ENCODE data around the gene SLC1A2.

The SLC1A2 gene

DNA sequence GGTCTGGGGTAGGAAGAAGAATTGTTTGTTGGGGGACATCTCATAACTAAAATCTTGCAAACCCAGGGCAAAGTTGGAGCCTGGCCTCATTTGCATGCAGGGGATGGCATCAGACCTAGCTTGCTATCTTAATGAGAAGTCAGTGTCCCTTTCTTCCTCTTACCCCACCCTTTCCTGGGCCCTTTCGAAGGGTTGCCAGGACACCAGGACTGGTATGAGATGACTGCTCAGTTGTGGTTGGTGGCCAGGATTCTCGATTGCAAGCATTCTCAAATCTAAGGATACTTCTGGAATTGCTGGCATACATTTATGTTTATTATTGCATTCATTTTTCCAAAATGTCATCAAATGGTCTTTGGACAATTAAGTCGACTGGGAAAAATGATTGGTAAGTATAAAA, 131.0 kb downstream of the SLC1A2 start:
- DNase-seq (ENCODE audit: low read depth), result no peak
- no peak overlapping the region for H3K4me3 ChIP-seq (ENCODE audit: low read length)
- TF ChIP-seq, protein P1, sequence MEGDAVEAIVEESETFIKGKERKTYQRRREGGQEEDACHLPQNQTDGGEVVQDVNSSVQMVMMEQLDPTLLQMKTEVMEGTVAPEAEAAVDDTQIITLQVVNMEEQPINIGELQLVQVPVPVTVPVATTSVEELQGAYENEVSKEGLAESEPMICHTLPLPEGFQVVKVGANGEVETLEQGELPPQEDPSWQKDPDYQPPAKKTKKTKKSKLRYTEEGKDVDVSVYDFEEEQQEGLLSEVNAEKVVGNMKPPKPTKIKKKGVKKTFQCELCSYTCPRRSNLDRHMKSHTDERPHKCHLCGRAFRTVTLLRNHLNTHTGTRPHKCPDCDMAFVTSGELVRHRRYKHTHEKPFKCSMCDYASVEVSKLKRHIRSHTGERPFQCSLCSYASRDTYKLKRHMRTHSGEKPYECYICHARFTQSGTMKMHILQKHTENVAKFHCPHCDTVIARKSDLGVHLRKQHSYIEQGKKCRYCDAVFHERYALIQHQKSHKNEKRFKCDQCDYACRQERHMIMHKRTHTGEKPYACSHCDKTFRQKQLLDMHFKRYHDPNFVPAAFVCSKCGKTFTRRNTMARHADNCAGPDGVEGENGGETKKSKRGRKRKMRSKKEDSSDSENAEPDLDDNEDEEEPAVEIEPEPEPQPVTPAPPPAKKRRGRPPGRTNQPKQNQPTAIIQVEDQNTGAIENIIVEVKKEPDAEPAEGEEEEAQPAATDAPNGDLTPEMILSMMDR (conservative IDR thresholded peaks at IDR 0.05; ENCODE audit: low read depth, low read length), result no peak

- TF ChIP-seq, protein P1 (conservative IDR thresholded peaks at IDR 0.05; ENCODE audit: low read depth, low read length), result no peak
- no peak overlapping the region for H3K4me3 ChIP-seq (ENCODE audit: low read length)
- no peak for DNase-seq (ENCODE audit: low read depth)
These were observed 131.9 kb downstream of the SLC1A2 start for GRCh38 chr11:35287344-35287890.

- TF ChIP-seq, protein P1 (conservative IDR thresholded peaks at IDR 0.05; ENCODE audit: low read depth, low read length), result no peak
- DNase-seq (ENCODE audit: low read depth), result no peak
- H3K4me3 ChIP-seq (ENCODE audit: low read length), result no peak overlapping the region
These were observed 133.2 kb downstream of the SLC1A2 start for GRCh38 chr11:35286126-35286525.

DNA sequence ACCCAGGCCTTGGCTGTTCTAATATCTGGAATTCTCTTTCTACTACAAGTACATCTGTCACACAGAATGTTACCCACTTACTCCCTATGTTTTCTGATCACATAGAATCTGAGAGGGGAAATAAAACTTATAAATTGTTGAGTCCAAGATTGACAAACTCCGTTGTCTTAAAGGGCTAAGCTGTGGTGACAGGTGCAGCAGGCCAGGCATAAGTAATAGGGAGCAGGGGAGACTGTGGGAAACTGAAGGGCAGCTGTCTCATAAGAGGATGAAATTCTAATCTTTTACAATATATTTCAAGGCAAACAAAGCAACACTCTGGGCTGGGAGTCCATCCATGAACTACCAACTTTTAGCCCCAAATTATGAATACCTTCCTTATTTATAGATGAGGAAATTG, 133.9 kb downstream of the SLC1A2 start:
- DNase-seq (ENCODE audit: low read depth), result no peak
- TF ChIP-seq, protein P1 (conservative IDR thresholded peaks at IDR 0.05; ENCODE audit: low read depth, low read length), result no peak
- H3K4me3 ChIP-seq (ENCODE audit: low read length), result no peak overlapping the region

DNA sequence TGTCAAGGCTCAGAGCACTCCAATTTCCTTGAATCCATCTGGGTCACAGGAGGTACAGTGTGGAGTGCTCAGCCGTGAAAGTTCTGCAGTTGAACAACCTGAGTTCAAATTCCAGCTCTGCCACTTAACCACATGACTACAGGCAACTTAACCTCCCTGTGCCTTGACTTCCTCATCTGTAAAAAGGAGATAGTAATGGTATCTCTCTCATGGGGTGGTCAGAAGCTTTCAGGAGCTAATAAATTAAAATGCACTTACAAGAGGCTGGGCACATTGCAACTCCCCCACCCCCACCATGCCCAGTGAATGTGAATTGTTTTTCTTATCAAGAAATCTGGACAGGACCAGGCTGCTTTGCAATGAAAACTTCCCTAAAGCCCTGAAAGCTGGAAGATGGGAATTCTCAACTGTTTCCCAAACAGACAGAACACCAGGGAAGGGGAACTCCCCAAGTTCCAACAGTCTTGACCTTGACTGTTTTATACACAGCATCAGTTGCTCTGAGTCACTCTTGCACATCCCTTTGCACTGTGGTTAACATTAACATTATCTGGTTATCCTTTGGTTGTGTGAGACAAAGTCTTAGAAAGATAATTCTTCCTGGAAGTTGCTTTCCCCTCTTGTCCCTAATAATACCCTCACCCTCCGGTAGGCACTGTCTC, 137.0 kb downstream of the SLC1A2 start:
- TF ChIP-seq, protein P1 (conservative IDR thresholded peaks at IDR 0.05; ENCODE audit: low read depth, low read length), result no peak
- no peak for DNase-seq (ENCODE audit: low read depth)
- no peak overlapping the region for H3K4me3 ChIP-seq (ENCODE audit: low read length)

DNA sequence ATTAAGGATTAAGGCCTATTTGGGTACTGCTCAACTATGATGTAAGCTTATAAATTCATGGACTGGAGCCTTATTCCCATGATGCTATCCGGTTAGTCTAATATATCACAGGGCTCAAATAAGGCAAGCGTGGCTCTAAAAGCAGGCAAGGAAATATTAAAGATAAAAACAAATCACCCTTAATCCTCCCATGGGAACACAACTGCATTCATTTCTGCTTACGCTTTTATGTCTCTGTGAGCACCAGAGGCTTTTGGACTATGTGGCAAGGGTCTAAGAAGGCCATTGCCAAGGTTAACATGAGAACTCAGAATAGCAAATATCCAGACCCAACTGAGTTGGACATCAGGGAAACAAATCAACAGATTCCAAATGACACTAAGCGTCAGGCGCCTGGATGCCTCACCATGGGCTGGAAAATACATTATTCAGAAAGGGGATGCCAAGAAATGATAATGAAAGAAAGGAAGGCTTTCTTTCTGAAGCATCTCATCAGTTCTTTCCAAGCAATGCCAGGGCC, 138.1 kb downstream of the SLC1A2 start:
- DNase-seq (ENCODE audit: low read depth), result peak; percentile 55
- TF ChIP-seq, protein P1 (conservative IDR thresholded peaks at IDR 0.05; ENCODE audit: low read depth, low read length), result no peak
- H3K4me3 ChIP-seq (ENCODE audit: low read length), result no peak overlapping the region

GRCh38 chr11:35280727-35281126, 138.6 kb downstream of the SLC1A2 start:
- no peak overlapping the region for H3K4me3 ChIP-seq (ENCODE audit: low read length)

More at GRCh38 chr11:35280727-35281126, 138.6 kb downstream of the SLC1A2 start:
- TF ChIP-seq, protein P1 (conservative IDR thresholded peaks at IDR 0.05; ENCODE audit: low read depth, low read length), result no peak
- DNase-seq (ENCODE audit: low read depth), result no peak
